ENCODE measurements around the gene RBL1.
"Not testable (repeated sequence)": the region's sequence is repeated elsewhere in the genome, so short reads cannot be mapped to it uniquely, and the experiment has no call there.

RBL1 gene

DNA sequence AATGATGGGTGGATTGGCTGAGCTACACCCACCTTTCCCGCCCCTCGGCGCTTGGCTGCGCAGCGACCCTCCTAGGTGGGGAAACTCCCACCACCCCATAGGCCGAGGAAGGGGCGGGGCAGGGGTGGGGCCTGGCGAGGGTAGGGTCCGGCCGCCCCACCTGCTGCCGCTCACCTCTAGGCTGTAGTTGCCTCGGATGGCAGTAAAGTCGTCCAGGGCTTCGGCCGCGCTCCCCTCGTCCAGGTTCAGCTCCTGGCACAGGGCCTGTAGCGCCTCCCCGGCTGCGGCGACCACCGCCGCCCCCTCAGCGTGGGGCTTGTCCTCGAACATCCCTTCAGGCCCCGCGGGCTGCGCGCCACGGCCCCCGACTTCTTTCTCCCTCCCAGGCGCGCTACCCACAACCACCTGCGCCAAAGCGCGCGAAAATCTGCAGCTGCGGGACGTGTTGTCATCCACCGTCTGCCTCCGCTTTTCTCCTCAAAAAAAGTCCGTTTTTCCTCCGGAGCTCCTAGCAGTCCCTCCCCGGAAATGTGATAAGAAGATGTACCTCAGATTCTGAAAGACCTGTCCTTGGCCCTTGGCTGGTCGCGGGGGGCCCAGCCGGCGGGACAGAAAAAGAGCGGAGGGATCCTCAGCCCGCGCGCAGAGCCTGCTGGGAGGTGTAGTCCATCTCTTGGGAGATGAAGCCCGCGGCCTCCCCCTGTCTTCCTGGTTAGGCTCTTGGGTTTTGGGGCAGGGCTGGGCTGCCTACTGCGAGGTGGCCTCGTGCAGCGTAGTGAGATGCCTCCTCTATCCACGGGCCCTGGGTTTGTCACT is at the start of gene RBL1:
Gene RBL1 (minus strand): TSS at position 399 of the 816 bp plus-strand sequence. CDS start 69 bp downstream, at position 330.
- DNase-seq, result peak; percentile 86

GRCh38 chr20:37144856-37145404 is 49.1 kb upstream of the RBL1 start:
- DNase-seq, result no peak

GRCh38 chr20:37142708-37143107 is 46.9 kb upstream of the RBL1 start:
- DNase-seq, result no peak

DNA sequence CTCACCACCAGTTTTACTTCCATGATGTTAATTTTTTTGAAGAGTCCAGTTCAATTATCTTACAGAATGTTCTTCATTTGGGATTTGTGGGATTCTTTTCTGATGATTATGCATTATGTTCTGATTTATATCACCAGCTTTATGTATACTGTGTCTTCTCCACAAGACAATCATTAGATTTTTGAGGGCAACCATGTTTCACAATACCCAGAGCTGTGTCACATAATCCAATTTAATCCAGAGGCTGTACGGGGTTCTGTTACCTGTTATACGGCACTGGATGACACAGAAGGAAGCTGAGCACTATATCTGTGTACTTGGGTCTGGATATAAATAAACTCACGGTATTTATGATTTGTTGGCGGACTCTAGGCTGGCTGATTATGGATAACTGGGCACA is 41.8 kb upstream of the RBL1 start:
- no peak for DNase-seq

GRCh38 chr20:37133952-37134351 is 38.2 kb upstream of the RBL1 start:
- no peak for DNase-seq

DNA sequence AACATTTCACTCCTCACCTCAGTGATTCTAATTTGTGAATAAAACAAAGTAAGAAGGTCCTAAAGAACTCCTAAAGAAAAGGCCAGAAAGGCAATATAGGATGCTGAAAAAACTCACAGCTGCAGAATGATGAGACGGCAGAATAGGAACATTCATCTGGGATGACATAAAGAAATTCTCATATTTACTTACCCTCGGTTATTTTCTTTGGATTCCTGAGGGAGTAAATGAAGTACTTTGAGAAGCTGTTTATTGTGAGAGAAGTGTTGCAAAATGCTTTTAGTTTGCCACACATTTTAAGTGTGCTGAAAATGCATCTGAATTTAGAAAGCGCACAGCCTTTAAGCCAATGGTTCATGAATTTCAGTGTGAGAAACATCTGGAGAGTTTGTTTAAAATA is 35.7 kb upstream of the RBL1 start:
- DNase-seq, result no peak

- no peak for DNase-seq
Measured at GRCh38 chr20:37128803-37129202, 33.0 kb upstream of the RBL1 start.

DNA sequence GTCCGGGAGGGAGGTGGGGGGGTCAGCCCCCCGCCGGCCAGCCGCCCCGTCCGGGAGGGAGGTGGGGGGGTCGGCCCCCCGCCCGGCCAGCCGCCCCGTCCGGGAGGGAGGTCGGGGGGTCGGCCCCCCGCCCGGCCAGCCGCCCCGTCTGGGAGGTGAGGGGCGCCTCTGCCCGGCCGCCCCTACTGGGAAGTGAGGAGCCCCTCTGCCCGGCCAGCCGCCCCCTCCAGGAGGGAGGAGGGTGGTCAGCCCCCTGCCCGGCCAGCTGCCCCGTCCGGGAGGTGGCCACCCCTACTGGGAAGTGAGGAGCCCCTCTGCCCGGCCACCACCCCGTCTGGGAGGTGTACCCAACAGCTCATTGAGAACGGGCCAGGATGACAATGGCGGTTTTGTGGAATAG is 30.5 kb upstream of the RBL1 start:
- DNase-seq, result not testable (repeated sequence)

DNA sequence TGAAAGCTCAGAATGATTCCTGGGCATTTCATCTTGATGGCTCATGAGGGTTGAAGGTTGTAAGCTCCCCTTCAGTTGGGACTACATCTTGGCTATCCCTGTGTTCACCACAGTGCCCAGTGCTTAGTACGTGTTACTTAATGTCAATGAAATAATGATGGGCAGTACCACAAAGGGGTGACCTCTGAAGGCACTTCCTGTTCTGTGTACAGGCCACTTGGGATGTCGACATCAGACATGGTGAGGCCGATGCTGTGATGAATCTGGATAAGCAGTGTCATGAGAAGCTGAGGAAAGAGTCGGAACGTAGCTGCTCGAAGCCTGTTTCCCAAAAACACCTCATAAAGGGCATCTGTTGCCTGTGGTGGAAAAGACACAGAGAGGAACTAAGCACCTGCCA is 27.6 kb upstream of the RBL1 start:
- DNase-seq, result no peak

DNA sequence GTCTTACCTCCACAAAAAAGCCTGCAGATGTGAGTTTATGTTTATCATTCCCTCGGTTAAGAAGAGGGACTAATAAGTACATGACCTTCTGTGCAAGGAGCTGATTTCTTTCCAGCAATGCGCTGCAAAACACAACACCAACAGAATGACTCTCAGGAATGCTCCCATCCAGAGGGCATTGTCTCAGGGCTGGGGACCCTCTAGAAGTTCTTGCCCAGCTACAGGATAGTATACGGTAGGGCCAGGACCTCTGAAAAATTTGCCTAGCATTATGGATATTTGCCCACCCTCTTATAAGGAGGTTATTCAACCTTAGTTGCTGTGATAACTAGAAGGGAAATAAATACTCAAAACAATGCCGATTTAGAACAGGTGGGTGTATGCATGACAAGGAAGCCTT is 24.7 kb upstream of the RBL1 start:
- DNase-seq, result no peak

- no peak for DNase-seq
Measured at GRCh38 chr20:37119356-37120036, 23.7 kb upstream of the RBL1 start.

GRCh38 chr20:37114012-37114411 is 18.2 kb upstream of the RBL1 start:
- DNase-seq, result no peak

- no peak for DNase-seq
Measured at GRCh38 chr20:37111926-37112455, 16.2 kb upstream of the RBL1 start.

- DNase-seq, result no peak
Measured at GRCh38 chr20:37108676-37109075, 12.9 kb upstream of the RBL1 start.

DNA sequence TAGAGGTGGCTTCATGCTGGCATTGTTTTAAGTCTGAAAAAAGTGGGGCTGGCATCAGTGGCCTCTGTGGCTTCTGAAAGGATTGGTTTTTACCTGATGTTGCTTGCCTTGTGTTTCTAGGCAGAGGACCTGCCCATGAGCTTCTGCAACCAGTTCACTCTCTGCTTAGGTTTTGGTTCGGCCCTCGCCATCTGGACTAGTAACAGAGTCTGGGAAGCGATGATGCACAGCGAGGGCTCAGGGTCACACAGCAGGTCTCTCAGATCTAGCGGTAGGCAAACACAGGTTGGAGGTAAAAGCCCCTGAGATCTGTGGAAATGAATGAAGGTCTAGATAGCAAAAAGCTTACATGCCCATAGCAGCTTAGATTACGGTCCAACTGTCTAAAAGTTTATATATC is 6.8 kb upstream of the RBL1 start:
- DNase-seq, result no peak

GRCh38 chr20:37096415-37097041 is 731 bp upstream of the RBL1 start:
- no peak for DNase-seq

DNA sequence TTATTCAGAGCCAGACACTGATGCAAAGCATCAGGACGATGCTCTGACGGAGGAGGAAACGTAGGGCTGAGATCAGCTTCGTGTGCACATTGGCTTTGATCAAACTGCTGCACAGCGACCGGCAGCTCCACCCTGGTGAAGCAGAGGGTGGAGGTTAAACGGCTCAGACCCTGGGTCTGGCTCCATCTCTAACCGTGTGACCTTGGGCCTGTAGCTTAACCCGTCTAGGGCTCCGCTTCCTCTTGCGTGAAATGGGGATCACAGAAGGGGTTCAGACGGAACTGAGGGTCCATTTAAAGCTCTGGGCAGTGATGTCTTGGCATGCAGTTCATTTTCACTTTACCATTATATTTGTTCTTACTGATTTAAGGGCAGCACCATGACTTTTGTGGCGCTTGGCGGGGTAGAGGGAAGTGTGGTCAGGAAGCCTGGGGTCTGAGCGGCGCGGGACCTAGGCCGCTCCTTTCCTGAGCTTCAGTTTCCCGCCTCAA is 644 bp downstream of the RBL1 start:
- DNase-seq, result peak; percentile 30

DNA sequence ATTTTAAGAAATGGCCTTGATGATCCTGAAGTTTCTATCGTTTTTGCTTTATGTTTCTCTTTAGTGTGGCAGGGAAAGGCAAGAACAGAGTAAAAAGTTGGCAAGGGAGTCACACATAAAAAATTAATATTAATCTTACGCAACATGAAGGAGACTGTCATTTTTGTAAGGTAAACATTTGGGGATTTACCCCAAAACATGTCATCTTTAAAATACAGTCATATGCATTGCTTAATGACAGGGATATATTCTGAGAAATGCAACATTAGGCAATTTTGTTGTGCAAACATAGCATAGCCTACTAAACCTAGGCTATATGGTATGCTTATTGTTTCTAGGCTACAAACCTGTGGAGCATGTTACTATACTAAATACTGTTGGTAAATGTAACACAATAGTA is 5.4 kb downstream of the RBL1 start:
- DNase-seq, result no peak

- peak; percentile 46 for DNase-seq
Measured at GRCh38 chr20:37081717-37082289, 14.0 kb downstream of the RBL1 start.

GRCh38 chr20:37077009-37077408 is 18.8 kb downstream of the RBL1 start:
- no peak for DNase-seq

DNA sequence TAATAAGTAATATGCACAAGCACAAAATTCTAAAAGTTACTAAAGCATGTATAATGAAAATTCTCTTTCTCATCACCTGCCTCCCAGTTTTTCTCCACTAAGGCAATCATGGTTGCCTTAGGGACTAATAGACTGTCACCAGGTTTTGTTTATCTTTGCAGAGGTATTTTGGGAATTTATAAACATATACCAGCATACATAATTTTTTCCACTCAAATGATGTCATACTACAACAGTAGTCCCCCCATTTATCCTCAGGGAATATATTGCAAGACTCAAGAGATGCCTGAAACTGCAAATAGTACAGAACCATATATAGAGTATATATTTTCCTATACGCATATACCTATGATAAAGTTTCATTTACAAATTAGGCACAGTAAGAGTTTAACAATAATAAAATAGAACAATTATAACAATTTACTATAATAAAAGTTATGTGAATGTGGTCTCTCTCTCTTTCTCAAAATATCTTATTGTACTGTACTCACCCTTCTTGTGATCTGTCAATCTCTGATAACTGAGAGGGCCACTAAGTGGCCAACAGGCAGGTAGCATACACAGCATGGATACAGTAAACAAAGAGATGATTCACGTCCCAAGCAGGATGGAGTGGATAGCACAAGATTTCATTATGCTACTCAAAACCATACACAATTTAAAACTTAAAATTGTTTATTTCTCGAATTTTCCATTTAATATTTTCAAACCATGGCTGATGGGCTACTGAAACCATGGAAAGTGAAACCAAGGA is 19.7 kb downstream of the RBL1 start:
- DNase-seq, result no peak
